Activated CD4-positive, alpha-beta memory T cell treated with anti-CD3 and anti-CD28 coated beads for 36 hours (primary cell): ENCODE results near the gene TMEM37. TPM values are rescaled to one million over a fixed set of nuclear protein-coding genes. Genes with fewer than 3 reads are reported as not detected.
"Not testable (repeated sequence)": the region's sequence is repeated elsewhere in the genome, so short reads cannot be mapped to it uniquely, and the experiment has no call there.

Experiments
- CTCF ChIA-PET: fragments of 350-600 bp; sonication (Branson Sonifier 250); formaldehyde crosslinking; loops from one replicate; lab custom pipeline; 2021; ENCODE audit warnings: antibody characterized with exemption, inconsistent platforms; lab: Charles Lee
- POLR2A ChIA-PET: fragments of 350-600 bp; sonication (Branson Sonifier 250); formaldehyde crosslinking; loops from one replicate; lab custom pipeline; 2021; ENCODE audit warnings: antibody characterized with exemption; lab: Charles Lee
- DNase-seq: peaks from one replicate; pipeline ENCODE4 v3.0.0-alpha.2; 2020
- H3K27ac Mint-ChIP-seq: one replicate; pipeline ENCODE4 v1.8.0; 2021; ENCODE audit warnings: mixed read lengths
- H3K27me3 Mint-ChIP-seq: one replicate; pipeline ENCODE4 v1.8.0; 2021; ENCODE audit warnings: mixed read lengths
- H3K36me3 Mint-ChIP-seq: one replicate; pipeline ENCODE4 v1.8.0; 2021; ENCODE audit warnings: mixed read lengths
- H3K4me1 Mint-ChIP-seq: one replicate; pipeline ENCODE4 v1.8.0; 2021; ENCODE audit warnings: low read depth, mixed read lengths
- H3K4me3 Mint-ChIP-seq: one replicate; pipeline ENCODE4 v1.8.0; 2021; ENCODE audit warnings: mild to moderate bottlenecking, mixed read lengths
- H3K9me3 Mint-ChIP-seq: one replicate; pipeline ENCODE4 v1.8.0; 2021; ENCODE audit warnings: mixed read lengths
- intact Hi-C: fragments of 100-400 bp; cut with micrococcal nuclease; formaldehyde crosslinking; loops from one replicate; pipeline ENCODE4 v1.15.1; 2023
- total RNA-seq, 2 experiments: library from RNA; stranded (reverse); gene quantifications; one replicate each; pipeline ENCODE4 v1.2.3, GENCODE V29; 2021

Gene TMEM37
- total RNA-seq, 2 experiments from 2014 or later, result not detected

DNA sequence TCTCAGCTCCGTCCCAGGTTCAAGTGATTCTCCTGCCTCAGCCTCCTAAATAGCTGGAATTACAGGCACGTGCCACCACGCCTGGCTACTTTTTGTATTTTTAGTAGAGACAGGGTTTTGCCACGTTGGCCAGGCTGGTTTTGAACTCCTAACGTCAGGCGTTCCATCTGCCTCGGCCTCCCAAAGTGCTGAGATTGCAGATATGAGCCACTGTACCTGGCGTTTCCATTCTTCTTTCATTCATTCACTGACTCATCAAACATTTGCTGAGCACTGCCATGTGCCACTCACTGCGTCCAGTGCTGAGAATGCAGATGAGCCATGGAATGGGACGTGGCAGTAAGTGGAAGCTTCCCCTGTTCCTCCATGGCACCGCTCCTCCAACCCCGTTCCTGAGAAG lies 28.0 kb upstream of the TMEM37 start:
- POLR2A ChIA-PET, result not testable (repeated sequence)

DNA sequence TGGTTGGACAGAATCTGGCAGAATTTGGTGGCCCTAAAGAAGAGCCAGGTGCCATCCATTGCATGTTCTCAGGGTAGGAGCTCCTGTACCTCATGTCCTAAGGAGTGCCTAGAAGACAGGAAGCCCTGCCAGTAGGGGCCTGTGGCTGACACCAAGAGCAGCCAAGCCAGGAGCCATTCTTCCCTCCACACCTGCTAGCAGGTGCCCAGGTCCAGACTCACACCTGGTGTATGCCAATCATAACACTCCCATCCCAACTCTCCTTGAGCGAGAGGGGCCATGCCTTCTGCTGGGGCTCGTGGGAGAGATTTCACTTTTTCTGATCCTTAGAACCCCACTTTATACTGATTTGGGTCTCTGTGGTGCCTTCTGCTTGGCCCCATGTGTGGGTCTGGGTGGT lies 26.5 kb upstream of the TMEM37 start:
- POLR2A ChIA-PET, result no interaction called here
- Mint-ChIP-seq H3K27ac (no peak overlapping the region), H3K9me3 (peaks cover 3% of the 10 kb centered on the region), H3K27me3 (peaks cover 3% of the 10 kb centered on the region), H3K36me3 (no peaks in the 10 kb centered on the region), H3K4me1 (no peaks in the 10 kb centered on the region), H3K4me3 (no peak overlapping the region)
- CTCF ChIA-PET, result interaction anchor here (0.6 to 1.8 kb wide), 2 partner anchors 71 to 1243 kb away, joined by 3 to 8 read pairs; no protein-coding TSS in a partner anchor
- DNase-seq, result no peak
- intact Hi-C loops, result no loop called here

More for the DNA sequence above, 28.0 kb upstream of the TMEM37 start:
- H3K36me3 Mint-ChIP-seq, H3K4me3 Mint-ChIP-seq, H3K27ac Mint-ChIP-seq, H3K27me3 Mint-ChIP-seq, H3K4me1 Mint-ChIP-seq, H3K9me3 Mint-ChIP-seq, intact Hi-C loops, CTCF ChIA-PET, DNase-seq: not testable (repeated sequence)

DNA sequence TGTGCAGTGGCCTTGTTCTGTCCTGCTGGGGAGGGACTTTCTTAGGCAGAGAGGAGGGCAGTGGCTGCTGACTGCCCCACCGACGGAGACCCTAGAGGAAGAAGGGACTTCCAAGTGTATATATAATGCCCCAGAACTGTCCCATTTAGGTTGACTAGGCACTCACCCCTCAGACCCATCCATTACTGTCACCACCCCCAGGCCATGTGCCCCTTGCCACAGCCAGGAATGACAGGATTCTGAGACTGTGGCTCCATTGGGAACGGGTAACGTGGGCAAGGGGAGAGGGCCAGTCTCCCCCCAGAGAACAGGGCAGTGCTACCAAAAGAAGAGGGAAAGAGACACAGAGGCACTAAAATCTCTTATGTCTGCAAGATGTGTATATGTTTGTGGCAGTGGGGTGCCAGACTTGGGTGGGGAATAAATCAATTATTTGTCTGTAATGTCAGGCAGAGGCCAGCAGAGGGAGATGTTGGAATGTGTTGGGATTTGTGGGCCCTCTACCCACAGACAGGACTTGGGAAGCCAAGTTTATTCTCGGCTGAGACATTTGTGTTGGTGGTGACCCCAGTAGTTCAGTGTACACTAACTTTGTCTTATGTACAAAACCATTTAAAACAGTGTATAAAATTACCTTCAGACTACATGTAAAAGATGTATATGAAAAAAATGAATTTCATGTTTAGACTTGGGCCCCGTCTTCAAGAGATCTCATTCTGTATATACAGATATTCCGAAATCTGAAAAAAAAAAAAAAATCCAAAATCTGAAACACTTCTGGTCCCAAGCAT lies 24.0 kb upstream of the TMEM37 start:
- H3K27ac Mint-ChIP-seq, result no peak overlapping the region
- H3K27me3 Mint-ChIP-seq, result peaks cover 3% of the 10 kb centered on the region
- intact Hi-C loops, result loop anchor here (1.0 kb wide), 1 partner anchor 69 kb away; no protein-coding TSS in a partner anchor
- ChIA-PET POLR2A (no interaction called here), CTCF (interaction anchor here (0.7 to 1.1 kb wide), 2 partner anchors 69 to 321 kb away, joined by 4 to 6 read pairs; no protein-coding TSS in a partner anchor)
- H3K4me3 Mint-ChIP-seq, result no peak overlapping the region
- DNase-seq, result peak; percentile 35
- H3K9me3 Mint-ChIP-seq, result peaks cover 3% of the 10 kb centered on the region
- no peaks in the 10 kb centered on the region for H3K4me1 Mint-ChIP-seq
- H3K36me3 Mint-ChIP-seq, result no peaks in the 10 kb centered on the region

- Mint-ChIP-seq H3K36me3 (no peaks in the 10 kb centered on the region), H3K27me3 (peaks cover 3% of the 10 kb centered on the region), H3K4me1 (no peaks in the 10 kb centered on the region), H3K9me3 (peaks cover 3% of the 10 kb centered on the region), H3K4me3 (no peak overlapping the region), H3K27ac (no peak overlapping the region)
- ChIA-PET POLR2A (no interaction called here), CTCF (interaction anchor here (0.7 to 1.1 kb wide), 2 partner anchors 68 to 321 kb away, joined by 4 to 6 read pairs; no protein-coding TSS in a partner anchor)
- DNase-seq, result no peak
- intact Hi-C loops, result no loop called here
Measured at GRCh38 chr2:119408221-119408619, 23.4 kb upstream of the TMEM37 start.

DNA sequence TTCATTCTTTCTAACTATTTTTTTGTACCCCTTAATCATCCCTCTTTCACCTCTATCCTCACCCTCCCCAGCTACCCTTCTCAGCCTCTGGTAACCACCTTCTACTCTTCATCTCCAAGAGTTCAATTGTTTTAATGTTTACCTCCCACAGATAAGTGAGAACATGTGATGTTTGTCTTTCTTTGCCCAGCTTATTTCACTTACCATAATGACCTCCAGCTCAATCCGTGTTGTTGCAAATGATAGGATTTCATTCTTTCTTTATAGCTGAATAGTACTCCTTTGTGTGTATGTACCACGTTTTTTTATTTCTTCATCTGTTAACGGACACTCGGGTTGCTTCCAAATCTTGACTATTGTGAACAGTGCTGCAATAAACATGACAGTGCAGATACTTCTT lies 22.1 kb upstream of the TMEM37 start:
- ChIA-PET CTCF (interaction anchor here (2.2 kb wide), 1 partner anchor 67 kb away, joined by 9 read pairs; no protein-coding TSS in a partner anchor), POLR2A (no interaction called here)
- DNase-seq, result no peak
- H3K4me1 Mint-ChIP-seq, result no peaks in the 10 kb centered on the region
- H3K27me3 Mint-ChIP-seq, result peaks cover 3% of the 10 kb centered on the region
- H3K27ac Mint-ChIP-seq, result no peak overlapping the region
- H3K36me3 Mint-ChIP-seq, result no peaks in the 10 kb centered on the region
- H3K9me3 Mint-ChIP-seq, result peaks cover 3% of the 10 kb centered on the region
- intact Hi-C loops, result no loop called here
- no peak overlapping the region for H3K4me3 Mint-ChIP-seq

DNA sequence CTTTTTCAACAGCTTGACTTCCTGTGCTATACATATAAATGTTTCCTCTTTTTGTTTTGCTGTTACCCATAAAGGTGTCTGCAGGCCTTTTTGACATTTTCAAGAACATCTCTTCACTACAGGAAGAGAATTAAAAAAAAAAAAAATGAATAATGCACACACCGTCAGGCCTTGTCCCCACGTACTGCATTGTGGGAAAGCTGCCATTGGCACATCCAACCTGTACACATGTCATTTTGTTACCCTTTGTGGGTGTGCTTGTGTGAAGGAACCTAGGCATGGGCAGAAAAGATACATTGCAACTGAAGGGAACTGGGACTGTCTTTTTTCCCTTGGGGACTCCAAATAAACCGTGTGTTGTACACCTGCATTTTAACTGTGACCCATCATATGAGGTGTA lies 16.8 kb upstream of the TMEM37 start:
- H3K36me3 Mint-ChIP-seq, result no peaks in the 10 kb centered on the region
- POLR2A ChIA-PET, result no interaction called here
- no peaks in the 10 kb centered on the region for H3K9me3 Mint-ChIP-seq
- CTCF ChIA-PET, result no interaction called here
- no peaks in the 10 kb centered on the region for H3K4me1 Mint-ChIP-seq
- no peak overlapping the region for H3K27ac Mint-ChIP-seq
- peaks cover 9% of the 10 kb centered on the region for H3K27me3 Mint-ChIP-seq
- intact Hi-C loops, result no loop called here
- DNase-seq, result no peak
- no peak overlapping the region for H3K4me3 Mint-ChIP-seq

DNA sequence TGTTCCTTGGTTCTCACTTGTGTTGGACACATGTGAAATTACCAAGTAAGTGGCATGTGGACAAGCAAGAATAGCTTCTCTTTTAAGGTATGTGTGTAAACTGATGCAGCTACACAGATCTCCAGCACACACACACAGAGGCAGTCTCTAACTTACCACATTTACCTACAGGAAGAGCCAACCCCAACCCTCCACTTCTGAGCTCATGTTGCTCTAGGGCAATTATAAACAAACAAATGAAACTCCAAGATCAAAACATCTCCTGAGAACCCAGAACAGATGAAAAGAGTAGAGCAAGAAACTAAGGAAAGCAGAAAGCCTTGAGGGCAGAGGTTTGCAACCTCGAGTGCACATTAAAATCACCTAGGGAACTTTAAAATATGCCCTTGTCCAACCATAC lies 16.0 kb upstream of the TMEM37 start:
- ChIA-PET POLR2A (no interaction called here), CTCF (no interaction called here)
- no peak overlapping the region for H3K27ac Mint-ChIP-seq
- H3K36me3 Mint-ChIP-seq, result no peaks in the 10 kb centered on the region
- H3K4me1 Mint-ChIP-seq, result no peaks in the 10 kb centered on the region
- intact Hi-C loops, result no loop called here
- no peaks in the 10 kb centered on the region for H3K9me3 Mint-ChIP-seq
- DNase-seq, result no peak
- H3K4me3 Mint-ChIP-seq, result no peak overlapping the region
- peaks cover 10% of the 10 kb centered on the region for H3K27me3 Mint-ChIP-seq

DNA sequence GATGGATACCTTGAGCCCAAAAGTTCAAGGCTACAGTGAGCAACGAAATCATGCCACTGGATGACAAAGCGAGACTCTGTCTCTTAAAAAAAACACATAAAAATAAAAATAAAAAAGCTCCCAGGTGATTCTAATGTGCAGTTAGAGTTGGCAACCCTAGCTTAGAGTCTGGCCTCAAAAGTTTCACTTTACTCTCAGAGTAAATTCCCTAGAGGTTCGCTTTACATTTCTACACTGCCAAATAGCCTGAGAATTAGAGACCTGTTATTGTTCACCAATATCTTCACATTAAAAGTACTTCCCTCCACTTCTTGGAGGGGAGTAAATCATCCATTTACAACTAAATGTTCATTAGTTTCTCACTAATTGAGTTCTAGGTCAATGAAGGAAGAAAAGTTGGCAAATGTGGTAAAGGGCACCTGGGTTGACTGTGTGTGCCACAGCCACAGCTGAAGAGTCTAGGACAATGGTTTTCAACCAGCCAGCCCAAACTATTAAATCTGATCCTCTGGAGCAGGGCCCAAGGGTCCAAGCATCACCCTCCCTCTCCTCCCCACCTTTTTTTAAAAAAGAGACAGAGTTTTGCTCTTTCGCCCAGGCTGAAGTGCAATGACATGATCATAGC lies 15.2 kb upstream of the TMEM37 start:
- ChIA-PET CTCF (no interaction called here), POLR2A (no interaction called here)
- intact Hi-C loops, result no loop called here
- no peak for DNase-seq
- Mint-ChIP-seq H3K9me3 (no peaks in the 10 kb centered on the region), H3K4me1 (no peaks in the 10 kb centered on the region), H3K27ac (no peak overlapping the region), H3K4me3 (no peak overlapping the region), H3K27me3 (peaks cover 10% of the 10 kb centered on the region), H3K36me3 (no peaks in the 10 kb centered on the region)

GRCh38 chr2:119417908-119418307 lies 13.7 kb upstream of the TMEM37 start:
- intact Hi-C loops, result no loop called here

GRCh38 chr2:119419065-119419464 lies 12.6 kb upstream of the TMEM37 start:
- no peaks in the 10 kb centered on the region for H3K4me1 Mint-ChIP-seq
- POLR2A ChIA-PET, result no interaction called here
- DNase-seq, result no peak
- peaks cover 2% of the 10 kb centered on the region for H3K9me3 Mint-ChIP-seq
- H3K36me3 Mint-ChIP-seq, result no peaks in the 10 kb centered on the region
- CTCF ChIA-PET, result no interaction called here
- no peak overlapping the region for H3K4me3 Mint-ChIP-seq
- no peak overlapping the region for H3K27ac Mint-ChIP-seq
- peaks cover 26% of the 10 kb centered on the region for H3K27me3 Mint-ChIP-seq
- intact Hi-C loops, result no loop called here

More at GRCh38 chr2:119417908-119418307, 13.7 kb upstream of the TMEM37 start:
- H3K4me1 Mint-ChIP-seq, result no peaks in the 10 kb centered on the region
- peaks cover 18% of the 10 kb centered on the region for H3K27me3 Mint-ChIP-seq
- no peak overlapping the region for H3K27ac Mint-ChIP-seq
- no peak overlapping the region for H3K4me3 Mint-ChIP-seq
- no peak for DNase-seq
- peaks cover 2% of the 10 kb centered on the region for H3K9me3 Mint-ChIP-seq
- CTCF ChIA-PET, result no interaction called here
- POLR2A ChIA-PET, result no interaction called here
- H3K36me3 Mint-ChIP-seq, result no peaks in the 10 kb centered on the region

- intact Hi-C loops, result no loop called here
- no peaks in the 10 kb centered on the region for H3K4me1 Mint-ChIP-seq
- H3K36me3 Mint-ChIP-seq, result no peaks in the 10 kb centered on the region
- no peak for DNase-seq
- ChIA-PET CTCF (no interaction called here), POLR2A (no interaction called here)
- no peak overlapping the region for H3K4me3 Mint-ChIP-seq
- peaks cover 29% of the 10 kb centered on the region for H3K27me3 Mint-ChIP-seq
- peaks cover 2% of the 10 kb centered on the region for H3K9me3 Mint-ChIP-seq
- H3K27ac Mint-ChIP-seq, result no peak overlapping the region
Measured at GRCh38 chr2:119419803-119420508, 11.7 kb upstream of the TMEM37 start.

DNA sequence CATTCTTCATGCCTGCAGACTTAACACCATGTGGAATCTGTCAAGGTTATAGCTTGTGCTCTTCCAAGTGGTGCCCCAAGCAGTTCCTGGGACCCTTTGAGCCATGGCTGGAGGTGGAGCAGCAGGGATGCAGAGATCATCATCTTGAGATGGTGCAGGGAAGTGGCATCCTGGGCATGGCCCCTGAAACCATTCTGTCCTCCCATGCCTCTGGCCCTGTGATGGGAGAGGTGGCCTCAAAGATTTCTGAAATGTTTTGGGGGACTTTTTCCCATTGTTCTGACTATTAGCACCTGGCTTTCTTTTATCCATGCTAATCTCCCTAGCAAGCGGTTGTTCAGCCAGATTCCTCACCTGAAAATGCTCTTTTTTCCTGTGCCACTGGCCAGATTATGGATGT lies 10.3 kb upstream of the TMEM37 start:
- no peaks in the 10 kb centered on the region for H3K4me1 Mint-ChIP-seq
- no peak for DNase-seq
- H3K9me3 Mint-ChIP-seq, result peaks cover 2% of the 10 kb centered on the region
- no peaks in the 10 kb centered on the region for H3K36me3 Mint-ChIP-seq
- no peak overlapping the region for H3K4me3 Mint-ChIP-seq
- intact Hi-C loops, result no loop called here
- POLR2A ChIA-PET, result no interaction called here
- H3K27ac Mint-ChIP-seq, result no peak overlapping the region
- H3K27me3 Mint-ChIP-seq, result peaks cover 38% of the 10 kb centered on the region
- CTCF ChIA-PET, result no interaction called here
